ENCODE measurements around the gene TMIE.

- TF ChIP-seq EZH2 (IDR thresholded peaks at IDR 0.05; ENCODE audit: low read length, missing control alignments) (no peak), CTCF (conservative IDR thresholded peaks at IDR 0.05 in 1 of 2, IDR thresholded peaks at IDR 0.05 in 1 of 2; ENCODE audit: low read depth in 1 of 2, low read length in 2 of 2) (no peak)
These were observed 17.9 kb downstream of the TMIE start for GRCh38 chr3:46719044-46719565.

All from fibroblast of lung (primary cell).